Tibial nerve (tissue), 3 donors: ENCODE data around the gene JAG2.

Experiments used
- CTCF ChIP-seq, 5 experiments: fragments of 200-600 bp in 3 of 5; fragments of 450-650 bp in 2 of 5; sonication (generic) in 3 of 5; IDR thresholded peaks; one replicate each; pipeline ENCODE4 v1.5.1; 2016 to 2019; ENCODE audit warnings: antibody characterized with exemption in 5 of 5, mild to moderate bottlenecking in 3 of 5, moderate library complexity in 2 of 5
- POLR2A ChIP-seq, 2 donors: fragments of 450-650 bp; IDR thresholded peaks; one replicate each; pipeline ENCODE4 v1.6.1; 2017; ENCODE audit warnings: antibody characterized with exemption in 2 of 2, mild to moderate bottlenecking in 2 of 2, moderate library complexity in 2 of 2

- TF ChIP-seq CTCF (IDR thresholded peaks at IDR 0.05) (no peak), POLR2A (IDR thresholded peaks at IDR 0.05) (no peak)
Observed at GRCh38 chr14:105154476-105154871, 14.1 kb downstream of the JAG2 start.
